RWPE2 (cell line): ENCODE data around the gene LRRC56.

Experiments used
- ATAC-seq: fragments of 200-7000 bp; cut with Tn5 transposase; 3 replicates; pipeline ENCODE4 v1.9.1; 2021; ENCODE audit warnings: low read depth
- DNase-seq: peaks from one replicate; pipeline ENCODE4 v3.0.0-alpha.2; 2020; ENCODE audit warnings: low spot score
- H3K27ac ChIP-seq: fragments of 450-650 bp; 2 replicates; pipeline ENCODE4 v1.5.1; 2017; ENCODE audit warnings: mild to moderate bottlenecking; ENCODE audit not compliant: poor library complexity, severe bottlenecking
- H3K27me3 ChIP-seq: fragments of 250-450 bp; sonication (Bioruptor Pico); 2 replicates; pipeline ENCODE4 v1.5.1; 2021; ENCODE audit warnings: mild to moderate bottlenecking, moderate library complexity; ENCODE audit not compliant: insufficient read depth, poor library complexity, severe bottlenecking
- H3K36me3 ChIP-seq: fragments of 250-450 bp; sonication (Bioruptor Pico); 2 replicates; pipeline ENCODE4 v1.5.1; 2020; ENCODE audit warnings: low read depth, mild to moderate bottlenecking, moderate library complexity
- H3K4me1 ChIP-seq: fragments of 250-450 bp; sonication (Bioruptor Pico); 2 replicates; pipeline ENCODE4 v1.5.1; 2021; ENCODE audit warnings: mild to moderate bottlenecking, moderate library complexity; ENCODE audit not compliant: insufficient read depth, poor library complexity, severe bottlenecking
- H3K4me3 ChIP-seq: fragments of 250-450 bp; sonication (Bioruptor Pico); 2 replicates; pipeline ENCODE4 v1.5.1; 2021; ENCODE audit warnings: mild to moderate bottlenecking, moderate library complexity; ENCODE audit not compliant: severe bottlenecking
- H3K9me3 ChIP-seq: fragments of 250-450 bp; sonication (Bioruptor Pico); 2 replicates; pipeline ENCODE4 v1.5.1; 2021; ENCODE audit warnings: mild to moderate bottlenecking, moderate library complexity; ENCODE audit not compliant: severe bottlenecking
- TF ChIP-seq, protein P1 (sequence below): fragments of 450-650 bp; IDR thresholded peaks from one replicate; pipeline ENCODE4 v1.5.1; 2017; ENCODE audit warnings: mild to moderate bottlenecking, moderate library complexity; ENCODE audit not compliant: poor library complexity, severe bottlenecking

The LRRC56 gene

DNA sequence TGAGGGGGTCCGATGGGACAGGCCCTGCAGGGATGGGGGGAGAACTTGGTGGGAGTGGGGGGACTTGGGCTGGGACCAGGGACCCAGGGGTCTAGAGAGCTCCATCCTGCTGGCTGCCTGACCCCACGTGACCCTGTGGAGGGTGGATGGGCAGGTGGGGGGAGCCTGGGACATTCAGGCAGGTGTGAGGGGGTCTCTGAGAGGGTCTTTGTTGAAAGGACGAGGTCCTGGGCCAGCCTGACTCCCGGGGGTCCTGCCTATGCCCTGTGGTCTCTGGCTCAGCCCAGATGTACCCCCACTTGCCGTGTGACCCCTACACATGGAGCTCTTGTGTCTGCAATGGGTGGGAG is 7.5 kb downstream of the LRRC56 start:
- Histone ChIP-seq H3K27ac (no peak overlapping the region), H3K4me1 (no peaks in the 10 kb centered on the region), H3K27me3 (no peaks in the 10 kb centered on the region), H3K36me3 (no peaks in the 10 kb centered on the region), H3K4me3 (no peak overlapping the region), H3K9me3 (no peaks in the 10 kb centered on the region)
- DNase-seq (no peak), ATAC-seq (no peak)
- TF ChIP-seq, protein P1, sequence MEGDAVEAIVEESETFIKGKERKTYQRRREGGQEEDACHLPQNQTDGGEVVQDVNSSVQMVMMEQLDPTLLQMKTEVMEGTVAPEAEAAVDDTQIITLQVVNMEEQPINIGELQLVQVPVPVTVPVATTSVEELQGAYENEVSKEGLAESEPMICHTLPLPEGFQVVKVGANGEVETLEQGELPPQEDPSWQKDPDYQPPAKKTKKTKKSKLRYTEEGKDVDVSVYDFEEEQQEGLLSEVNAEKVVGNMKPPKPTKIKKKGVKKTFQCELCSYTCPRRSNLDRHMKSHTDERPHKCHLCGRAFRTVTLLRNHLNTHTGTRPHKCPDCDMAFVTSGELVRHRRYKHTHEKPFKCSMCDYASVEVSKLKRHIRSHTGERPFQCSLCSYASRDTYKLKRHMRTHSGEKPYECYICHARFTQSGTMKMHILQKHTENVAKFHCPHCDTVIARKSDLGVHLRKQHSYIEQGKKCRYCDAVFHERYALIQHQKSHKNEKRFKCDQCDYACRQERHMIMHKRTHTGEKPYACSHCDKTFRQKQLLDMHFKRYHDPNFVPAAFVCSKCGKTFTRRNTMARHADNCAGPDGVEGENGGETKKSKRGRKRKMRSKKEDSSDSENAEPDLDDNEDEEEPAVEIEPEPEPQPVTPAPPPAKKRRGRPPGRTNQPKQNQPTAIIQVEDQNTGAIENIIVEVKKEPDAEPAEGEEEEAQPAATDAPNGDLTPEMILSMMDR: no peak

DNA sequence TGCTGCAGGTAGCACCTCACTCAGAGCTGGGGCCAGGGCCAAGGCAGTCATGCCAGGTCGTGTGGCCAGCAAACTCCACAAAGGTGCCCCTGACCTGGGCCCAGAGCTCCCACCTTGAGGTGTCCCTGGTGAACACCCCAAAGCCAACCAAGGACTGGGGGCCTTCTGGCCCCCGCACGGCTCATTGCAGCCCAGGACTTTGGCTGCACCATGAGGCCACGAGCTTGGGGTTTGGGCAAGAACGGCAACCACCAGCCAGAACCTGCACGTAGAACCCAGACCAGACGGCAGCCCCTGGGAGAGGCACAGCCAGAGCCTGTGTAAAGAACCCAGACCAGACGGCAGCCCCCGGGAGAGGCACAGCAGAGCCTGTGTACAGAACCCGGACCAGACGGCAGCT is 7.8 kb downstream of the LRRC56 start:
- DNase-seq (no peak), ATAC-seq (no peak)
- H3K4me3 ChIP-seq: no peak overlapping the region
- no peak overlapping the region for H3K27ac ChIP-seq
- no peaks in the 10 kb centered on the region for H3K4me1 ChIP-seq
- no peaks in the 10 kb centered on the region for H3K36me3 ChIP-seq
- no peaks in the 10 kb centered on the region for H3K27me3 ChIP-seq
- H3K9me3 ChIP-seq: no peaks in the 10 kb centered on the region
- TF ChIP-seq, protein P1: no peak

DNA sequence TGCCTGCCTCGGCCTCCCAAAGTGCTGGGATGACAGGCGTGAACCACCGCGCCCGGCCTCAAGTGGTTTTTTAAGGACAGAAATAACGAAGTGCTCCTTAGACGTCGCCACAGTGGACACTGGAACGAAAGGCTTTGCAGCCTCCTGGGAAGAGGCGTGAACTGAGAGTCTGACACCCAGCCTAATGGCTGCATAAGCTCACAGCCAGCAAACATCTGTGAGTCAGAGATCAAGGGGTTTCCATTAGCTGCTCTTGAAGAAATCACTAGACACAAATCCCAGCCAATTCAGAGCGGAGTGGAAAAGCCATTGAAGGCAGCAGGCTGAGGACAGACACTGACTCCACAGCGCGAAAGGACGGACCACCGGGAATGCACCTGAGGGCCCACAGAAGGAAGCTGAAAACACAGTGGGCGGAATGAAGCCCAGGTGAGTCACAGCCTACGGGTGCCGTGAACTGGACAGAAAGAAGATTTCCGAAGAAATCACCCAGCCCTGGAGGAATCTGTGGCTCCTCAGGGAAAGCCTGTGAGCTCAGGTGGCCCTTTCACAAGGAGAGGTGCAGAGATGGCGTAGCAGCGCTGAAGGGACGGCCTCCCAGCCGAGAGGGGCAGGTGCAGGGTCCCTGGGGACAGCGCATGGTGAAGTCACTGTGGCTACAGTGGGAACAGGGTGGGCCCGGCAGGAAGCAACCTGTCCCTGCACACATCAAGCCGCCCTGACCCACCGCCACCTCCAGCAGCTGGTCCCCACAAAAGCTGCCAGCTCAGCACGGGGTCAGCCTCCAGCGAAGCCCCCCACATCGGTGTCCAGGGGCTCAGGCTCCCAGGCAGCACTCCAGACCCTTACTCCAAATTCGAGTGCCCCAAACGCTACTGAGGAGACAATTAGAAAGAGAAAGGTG is 11.6 kb downstream of the LRRC56 start:
- Histone ChIP-seq H3K36me3 (no peaks in the 10 kb centered on the region), H3K27ac (no peak overlapping the region), H3K4me3 (no peak overlapping the region), H3K4me1 (no peaks in the 10 kb centered on the region), H3K27me3 (no peaks in the 10 kb centered on the region), H3K9me3 (no peaks in the 10 kb centered on the region)
- ATAC-seq (0 out of 3 replicates have a peak, but pooled peaks have one; percentile 16), DNase-seq (no peak)
- TF ChIP-seq, protein P1: no peak

DNA sequence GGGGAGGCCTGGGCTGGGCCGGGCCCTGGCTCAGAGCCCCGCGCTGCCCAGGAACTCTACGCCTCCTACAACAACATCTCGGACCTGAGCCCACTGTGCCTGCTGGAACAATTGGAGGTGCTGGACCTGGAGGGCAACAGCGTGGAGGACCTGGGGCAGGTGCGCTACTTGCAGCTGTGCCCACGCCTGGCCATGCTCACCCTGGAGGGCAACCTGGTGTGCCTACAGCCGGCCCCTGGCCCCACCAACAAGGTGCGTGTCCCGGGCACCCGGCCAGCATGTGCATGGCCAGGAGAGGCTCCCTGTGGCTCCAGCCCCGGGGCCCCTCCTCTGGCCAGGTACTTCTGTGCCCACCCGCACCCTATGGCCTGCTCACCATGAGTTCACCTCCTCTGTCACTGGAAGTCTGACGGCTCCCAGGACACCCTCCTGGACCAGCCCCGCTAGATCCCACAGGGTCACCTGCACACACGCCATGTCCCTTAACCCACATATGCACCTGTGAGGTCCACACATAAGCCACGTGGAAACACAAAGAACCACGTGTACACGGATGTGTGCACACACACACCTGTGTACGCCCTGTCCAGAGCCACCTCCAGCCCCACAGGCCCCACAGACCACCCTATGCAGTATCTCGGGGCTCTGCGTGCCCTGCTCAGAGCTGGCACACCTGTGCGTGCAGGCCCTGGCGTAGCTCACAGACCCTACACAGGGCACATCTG is 12.9 kb downstream of the LRRC56 start:
- H3K4me3 ChIP-seq: no peak overlapping the region
- H3K27ac ChIP-seq: no peak overlapping the region
- no peaks in the 10 kb centered on the region for H3K4me1 ChIP-seq
- no peaks in the 10 kb centered on the region for H3K9me3 ChIP-seq
- no peak for ATAC-seq
- TF ChIP-seq, protein P1: no peak
- H3K36me3 ChIP-seq: no peaks in the 10 kb centered on the region
- DNase-seq: no peak
- H3K27me3 ChIP-seq: peaks cover 1% of the 10 kb centered on the region
